H9 (cell line): ENCODE measurements around the gene POP4. TPM values are rescaled to one million over a fixed set of nuclear protein-coding genes. Genes with fewer than 3 reads are reported as not detected.

ENCODE experiments used
- DNase-seq: peaks from one replicate; pipeline ENCODE4 v3.0.0-alpha.2; 2017
- H2AFZ ChIP-seq: one replicate; pipeline ENCODE4 v1.6.1; 2013; ENCODE audit warnings: mild to moderate bottlenecking, low read length, control low read depth, moderate library complexity
- H2AK5ac ChIP-seq: 2 replicates; pipeline ENCODE4 v1.6.1; 2013; ENCODE audit warnings: low read length, control low read depth, mixed read lengths; ENCODE audit not compliant: insufficient read length
- H2BK120ac ChIP-seq: one replicate; pipeline ENCODE4 v1.6.1; 2013; ENCODE audit warnings: low read depth, mild to moderate bottlenecking, low read length, control low read depth, inconsistent platforms; ENCODE audit not compliant: poor library complexity, severe bottlenecking
- H2BK12ac ChIP-seq: 2 replicates; pipeline ENCODE4 v1.6.1; 2013; ENCODE audit warnings: low read length, control low read depth, mixed read lengths, low read depth; ENCODE audit not compliant: insufficient read length
- H2BK15ac ChIP-seq: 2 replicates; pipeline ENCODE4 v1.6.1; 2013; ENCODE audit warnings: low read depth, low read length, control low read depth
- H2BK20ac ChIP-seq: one replicate; pipeline ENCODE4 v1.6.1; 2013; ENCODE audit warnings: low read depth, mild to moderate bottlenecking, low read length, control low read depth, inconsistent platforms; ENCODE audit not compliant: poor library complexity, severe bottlenecking
- H2BK5ac ChIP-seq: 2 replicates; pipeline ENCODE4 v1.6.1; 2013; ENCODE audit warnings: low read length, control low read depth, mixed read lengths; ENCODE audit not compliant: insufficient read length
- H3K14ac ChIP-seq: 2 replicates; pipeline ENCODE4 v1.6.1; 2013; ENCODE audit warnings: low read length, control low read depth; ENCODE audit not compliant: insufficient read depth
- H3K18ac ChIP-seq: 2 replicates; pipeline ENCODE4 v1.6.1; 2013; ENCODE audit warnings: low read depth, mild to moderate bottlenecking, mixed read lengths, low read length, control low read depth; ENCODE audit not compliant: insufficient read length
- H3K23ac ChIP-seq: 2 replicates; pipeline ENCODE4 v1.6.1; 2013; ENCODE audit warnings: low read length, control low read depth, mixed read lengths, low read depth; ENCODE audit not compliant: insufficient read length
- H3K23me2 ChIP-seq: 2 replicates; pipeline ENCODE4 v1.6.1; 2013; ENCODE audit warnings: low read depth, mild to moderate bottlenecking, mixed read lengths, low read length, control low read depth; ENCODE audit not compliant: insufficient read length, poor library complexity, severe bottlenecking
- H3K27ac ChIP-seq: 2 replicates; pipeline ENCODE4 v1.5.1; 2013; ENCODE audit warnings: low read length, control low read depth, mixed read lengths, low read depth; ENCODE audit not compliant: insufficient read length
- H3K27me3 ChIP-seq: 2 replicates; pipeline ENCODE4 v1.6.1; 2013; ENCODE audit warnings: low read length, control low read depth, inconsistent platforms; ENCODE audit not compliant: insufficient read depth
- H3K4ac ChIP-seq: 2 replicates; pipeline ENCODE4 v1.6.1; 2013; ENCODE audit warnings: low read depth, mild to moderate bottlenecking, control low read depth, inconsistent platforms, low read length, moderate library complexity
- H3K4me1 ChIP-seq: 2 replicates; pipeline ENCODE4 v1.6.1; 2013; ENCODE audit warnings: low read length, control low read depth, inconsistent platforms; ENCODE audit not compliant: insufficient read depth
- H3K4me2 ChIP-seq: 2 replicates; pipeline ENCODE4 v1.6.1; 2013; ENCODE audit warnings: low read length, control low read depth, mixed read lengths; ENCODE audit not compliant: insufficient read length, insufficient read depth
- H3K56ac ChIP-seq: 2 replicates; pipeline ENCODE4 v1.6.1; 2013; ENCODE audit warnings: low read depth, mild to moderate bottlenecking, mixed read lengths, low read length, control low read depth; ENCODE audit not compliant: insufficient read length
- H3K79me1 ChIP-seq: 2 replicates; pipeline ENCODE4 v1.6.1; 2013; ENCODE audit warnings: low read depth, mild to moderate bottlenecking, moderate library complexity, low read length, control low read depth, inconsistent platforms; ENCODE audit not compliant: insufficient read depth, poor library complexity, severe bottlenecking
- H3K79me2 ChIP-seq: 2 replicates; pipeline ENCODE4 v1.6.1; 2013; ENCODE audit warnings: low read length, control low read depth, inconsistent platforms; ENCODE audit not compliant: insufficient read depth
- H3K9ac ChIP-seq: 2 replicates; pipeline ENCODE4 v1.6.1; 2013; ENCODE audit warnings: low read length, control low read depth, mixed read lengths; ENCODE audit not compliant: insufficient read length; ENCODE audit errors: extremely low read depth
- H3K9me3 ChIP-seq: one replicate; pipeline ENCODE4 v1.6.1; 2013; ENCODE audit warnings: low read depth, low read length, inconsistent platforms; ENCODE audit not compliant: control insufficient read depth
- H3T11ph ChIP-seq: one replicate; pipeline ENCODE4 v1.6.1; 2013; ENCODE audit warnings: mild to moderate bottlenecking, low read length, control low read depth, inconsistent platforms
- H4K20me1 ChIP-seq: one replicate; pipeline ENCODE4 v1.6.1; 2013; ENCODE audit not compliant: control insufficient read depth, insufficient read length, insufficient read depth
- H4K5ac ChIP-seq: 2 replicates; pipeline ENCODE4 v1.6.1; 2013; ENCODE audit warnings: low read depth, mild to moderate bottlenecking, mixed read lengths, low read length, control low read depth; ENCODE audit not compliant: insufficient read length
- H4K8ac ChIP-seq: replicated peaks from 2 replicates; pipeline ENCODE4 v1.6.1; 2013; ENCODE audit warnings: low read length, control low read depth, mixed read lengths, low read depth; ENCODE audit not compliant: insufficient read length
- H4K91ac ChIP-seq: 2 replicates; pipeline ENCODE4 v1.6.1; 2013; ENCODE audit warnings: low read depth, mild to moderate bottlenecking, moderate library complexity, mixed read lengths, low read length, control low read depth; ENCODE audit not compliant: insufficient read length
- H3K27ac Mint-ChIP-seq, 3 experiments: 2 replicates in 2 of 3; 3 replicates in 1 of 3; pipeline ENCODE4 v1.8.0; 2020 to 2021; ENCODE audit warnings: mixed read lengths in 3 of 3, mild to moderate bottlenecking in 1 of 3, moderate library complexity in 1 of 3
- H3K27me3 Mint-ChIP-seq: 2 replicates; pipeline ENCODE4 v1.8.0; 2021; ENCODE audit warnings: low read depth, mild to moderate bottlenecking, moderate library complexity, mixed read lengths
- H3K36me3 Mint-ChIP-seq, 3 experiments: 2 replicates in 2 of 3; 3 replicates in 1 of 3; pipeline ENCODE4 v1.8.0; 2020 to 2021; ENCODE audit warnings: low read depth in 3 of 3, mixed read lengths in 3 of 3; ENCODE audit not compliant: insufficient read depth in 1 of 3
- H3K4me1 Mint-ChIP-seq, 2 experiments: 2 replicates each; pipeline ENCODE4 v1.8.0; 2020; ENCODE audit warnings: mixed read lengths in 2 of 2
- H3K4me3 Mint-ChIP-seq, 2 experiments: 2 replicates in 1 of 2; 3 replicates in 1 of 2; pipeline ENCODE4 v1.8.0; 2020 to 2021; ENCODE audit warnings: mild to moderate bottlenecking in 2 of 2, mixed read lengths in 2 of 2, moderate library complexity in 1 of 2
- H3K9me3 Mint-ChIP-seq, 2 experiments: 2 replicates in 1 of 2; 3 replicates in 1 of 2; pipeline ENCODE4 v1.8.0; 2020; ENCODE audit warnings: mild to moderate bottlenecking in 2 of 2, mixed read lengths in 2 of 2, moderate library complexity in 1 of 2
- CTCF ChIP-seq: fragments of 200-600 bp; sonication (generic); conservative IDR thresholded peaks from 3 replicates; pipeline ENCODE4 v1.8.0; 2021; ENCODE audit warnings: antibody characterized with exemption, mild to moderate bottlenecking
- WGBS: extraction: QIAGEN DNeasy Blood & Tissue Kit; methylation state at CpG from one replicate; pipeline ENCODE4 v1.1.7; 2013; ENCODE audit warnings: missing lambda C conversion rate, low lambda C conversion rate, mixed read lengths; ENCODE audit not compliant: insufficient read length; ENCODE audit errors: extremely low coverage; 5-methylcytosine and 5-hydroxymethylcytosine counted together
- total RNA-seq: library from RNA; stranded (reverse); gene quantifications from 2 replicates; pipeline ENCODE4 v1.2.1, GENCODE V29; 2021

Gene POP4
- total RNA-seq, 1 experiment from 2014 or later, result 51.4 TPM

- H4K5ac ChIP-seq, result no peak overlapping the region
- no peak for DNase-seq
- H2AK5ac ChIP-seq, result no peak overlapping the region
- H4K91ac ChIP-seq, result no peak overlapping the region
- no peaks in the 10 kb centered on the region for H3K36me3 Mint-ChIP-seq
- H3K4me1 ChIP-seq, result peaks cover 4% of the 10 kb centered on the region; the same call in 1 of the 2 replicates
- no peak overlapping the region for H3K56ac ChIP-seq
- peak overlapping the region; percentile 38 for H3K4me2 ChIP-seq
- H2BK5ac ChIP-seq, result no peak overlapping the region
- peak overlapping the region in 1 of 2 experiments; percentile 60; a peak in 2 of 5 replicates for H3K4me3 Mint-ChIP-seq
- H4K20me1 ChIP-seq, result no peaks in the 10 kb centered on the region
- H3K79me1 ChIP-seq, result no peaks in the 10 kb centered on the region
- H3K14ac ChIP-seq, result no peak overlapping the region
- no peaks in the 10 kb centered on the region; a peak in 1 of 5 replicates for H3K9me3 Mint-ChIP-seq
- no peaks in the 10 kb centered on the region for H3K23me2 ChIP-seq
- H3K4me1 Mint-ChIP-seq, result peaks cover 19 to 20% of the 10 kb centered on the region in 2 experiments
- H2BK12ac ChIP-seq, result no peak overlapping the region
- H3K18ac ChIP-seq, result no peak overlapping the region
- H3K27ac ChIP-seq, result no peak overlapping the region
- no peak overlapping the region for H3K23ac ChIP-seq
- H4K8ac ChIP-seq, result no peak overlapping the region
- H3K79me2 ChIP-seq, result no peaks in the 10 kb centered on the region
- H3K9ac ChIP-seq, result no peak overlapping the region
- H3K9me3 ChIP-seq, result no peaks in the 10 kb centered on the region
- H2BK120ac ChIP-seq, result no peak overlapping the region
- H3K4ac ChIP-seq, result no peak overlapping the region
- no peak for TF ChIP-seq CTCF
- H3K27ac Mint-ChIP-seq, result peak overlapping the region in 1 of 3 experiments; percentile 8; a peak in 1 of 7 replicates
- H3K27me3 ChIP-seq, result no peaks in the 10 kb centered on the region
- WGBS, result no CpG with 5 or more reads among the region's 5 CpGs
- H2BK20ac ChIP-seq, result no peak overlapping the region
- peaks cover 6% of the 10 kb centered on the region for H3K27me3 Mint-ChIP-seq
- no peak overlapping the region for H2AFZ ChIP-seq
- H2BK15ac ChIP-seq, result no peak overlapping the region
- H3T11ph ChIP-seq, result no peak overlapping the region
Measured at GRCh38 chr19:29645491-29645867, 39.4 kb downstream of the POP4 start.
